ENCODE measurements around the gene SLIT1.

SLIT1 gene

GRCh38 chr10:97200616-97201015, 14.9 kb upstream of the SLIT1 start:
- DNase-seq: no peak

GRCh38 chr10:97199152-97199551, 13.4 kb upstream of the SLIT1 start:
- no peak for DNase-seq

GRCh38 chr10:97197030-97197500, 11.3 kb upstream of the SLIT1 start:
- DNase-seq: no peak

GRCh38 chr10:97196223-97197029, 10.7 kb upstream of the SLIT1 start:
- DNase-seq: peak in 6 of 14 donors; percentile 16 to 57 (median 28)

DNA sequence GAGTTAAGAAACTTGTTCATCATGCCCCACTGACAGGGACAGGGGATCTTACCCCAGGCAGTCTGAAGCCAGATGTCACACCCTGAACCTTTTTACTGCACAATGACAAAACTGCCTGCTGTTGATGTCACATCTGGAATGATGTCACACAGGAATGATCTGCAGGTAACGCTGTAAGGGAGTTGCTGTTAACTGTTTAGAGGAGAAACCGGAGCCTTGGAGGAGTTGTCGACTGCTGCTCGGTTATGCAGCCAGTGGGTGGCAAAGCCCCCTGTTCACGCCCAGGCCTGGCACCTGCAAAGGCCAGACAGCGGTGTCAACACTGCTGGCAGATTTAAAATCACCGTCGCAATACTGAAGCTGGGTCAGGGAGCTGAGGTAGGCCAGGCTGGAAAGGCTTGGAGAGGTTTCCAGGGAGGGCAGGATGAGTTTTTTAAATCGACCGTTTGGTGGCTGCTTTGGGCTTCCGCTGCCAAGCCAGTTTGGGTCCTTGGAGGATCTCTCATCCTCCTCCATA, 10.0 kb upstream of the SLIT1 start:
- DNase-seq: no peak

GRCh38 chr10:97192952-97193435, 7.2 kb upstream of the SLIT1 start:
- no peak for DNase-seq

DNA sequence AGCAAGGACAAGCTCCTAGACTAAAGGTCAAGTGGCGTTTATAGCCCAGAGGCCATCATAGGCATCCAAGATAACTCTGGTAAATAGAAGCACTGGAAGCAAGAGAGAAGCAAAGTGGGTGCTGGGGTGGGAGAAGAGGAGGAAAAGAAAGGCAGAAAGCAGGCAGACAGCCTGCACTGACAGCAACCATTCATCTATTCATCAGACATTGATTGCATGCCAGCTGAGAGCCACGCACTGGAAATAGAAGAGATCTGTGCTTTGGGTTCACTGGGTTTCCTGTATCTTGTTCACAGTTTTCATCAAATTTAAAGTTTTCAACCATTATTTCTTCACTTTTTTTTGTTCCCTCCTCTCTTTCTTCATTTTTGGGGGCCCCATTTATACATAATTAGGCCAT, 4.7 kb upstream of the SLIT1 start:
- DNase-seq: peak in 4 of 14 donors; percentile 7 to 18 (median 12)

DNA sequence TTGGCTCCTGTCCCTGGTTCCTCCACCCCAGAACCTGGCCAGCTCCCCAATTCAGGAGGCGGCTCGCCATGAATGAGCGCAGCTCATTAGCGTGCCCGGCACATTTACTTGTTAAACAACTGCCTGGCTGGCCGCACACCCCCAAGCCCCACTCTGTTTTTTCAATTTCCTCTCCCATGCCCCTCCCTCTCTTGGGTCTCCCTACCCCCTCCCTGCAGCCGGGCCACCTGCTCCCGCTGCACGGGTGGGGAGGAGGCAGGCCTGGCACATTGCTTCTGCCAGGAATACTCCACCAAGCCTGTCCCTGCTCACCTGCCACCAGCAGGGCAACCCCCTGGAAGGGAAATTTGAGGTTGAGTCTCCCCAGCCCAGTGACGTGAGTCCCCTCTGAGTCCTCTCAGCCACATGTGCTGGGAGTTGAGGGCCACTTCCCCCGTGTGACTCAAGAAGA, 2.5 kb upstream of the SLIT1 start:
- peak in 7 of 14 donors; percentile 23 to 60 (median 38) for DNase-seq

- DNase-seq: no peak
Observed at GRCh38 chr10:97186911-97187310, 1.2 kb upstream of the SLIT1 start.

DNA sequence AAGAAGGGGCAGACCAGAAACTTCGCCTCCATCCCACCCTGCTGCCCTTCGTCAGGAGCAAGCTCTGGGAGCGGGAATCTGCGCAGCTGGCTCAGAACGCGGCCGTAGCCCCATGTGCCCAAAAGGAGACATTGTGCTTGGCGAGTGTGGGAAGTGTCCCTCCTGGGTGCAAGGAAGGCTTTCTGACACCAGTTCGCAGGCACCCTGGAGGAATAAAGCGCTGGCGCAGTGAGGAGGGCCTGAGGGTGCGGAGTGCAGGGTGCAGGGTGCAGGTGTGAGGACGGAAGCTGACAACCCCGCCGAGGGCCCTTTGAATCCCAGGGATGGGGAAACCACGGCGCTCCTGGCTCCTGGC, 811 bp downstream of the SLIT1 start:
- DNase-seq: no peak

DNA sequence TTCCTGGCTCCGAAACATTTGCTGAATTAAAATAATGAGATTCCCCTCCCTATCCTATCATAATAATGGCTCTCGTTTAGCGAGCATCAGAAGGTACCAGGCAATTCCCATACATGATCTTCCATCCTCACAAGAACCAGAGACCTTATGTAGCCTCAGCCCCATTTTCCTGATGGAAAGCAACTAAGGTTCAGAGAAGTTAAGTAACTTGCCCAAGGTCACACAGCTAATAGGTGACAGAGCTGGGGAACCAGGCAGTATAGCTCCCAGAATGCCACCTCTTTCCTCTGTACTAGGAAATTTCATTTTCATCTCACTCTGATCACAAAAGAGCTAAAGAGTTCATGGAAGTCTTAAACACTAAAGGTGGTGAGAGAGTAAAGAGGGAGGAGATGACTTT, 2.4 kb downstream of the SLIT1 start:
- no peak for DNase-seq

DNA sequence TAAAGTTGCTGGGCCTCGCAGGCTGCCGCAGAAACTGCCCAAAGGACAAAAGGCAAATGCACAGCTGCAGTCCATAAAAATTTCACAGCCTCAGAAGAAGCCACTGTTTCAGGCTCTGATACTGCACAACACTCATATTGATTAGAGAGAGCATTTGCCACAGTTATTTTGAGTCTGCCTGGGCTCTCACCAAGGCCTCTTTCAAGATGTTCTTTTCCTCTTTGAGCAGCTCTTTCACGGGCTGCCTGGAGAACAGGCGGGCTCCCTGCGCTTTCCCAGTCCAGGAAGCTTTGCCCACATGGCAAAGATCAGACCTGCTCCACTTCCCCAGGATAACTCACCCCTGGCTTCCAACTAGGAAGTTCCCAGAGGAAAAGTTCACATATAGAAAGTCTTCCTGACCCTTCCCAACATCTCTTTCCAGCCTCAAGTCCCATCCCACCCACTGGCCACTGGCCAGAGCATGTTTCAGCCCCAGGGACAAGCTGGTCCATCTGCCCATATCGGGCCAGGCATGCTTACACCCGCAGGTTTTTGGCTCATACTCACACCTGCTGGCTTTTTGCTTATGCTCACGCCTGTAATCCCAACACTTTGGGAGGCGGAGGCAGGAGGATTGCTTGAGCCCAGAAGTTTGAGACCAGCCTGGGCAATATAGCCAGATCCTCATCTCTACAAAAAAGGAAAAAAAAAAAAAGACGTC, 3.3 kb downstream of the SLIT1 start:
- peak in 4 of 14 donors; percentile 8 to 73 (median 10) for DNase-seq

DNA sequence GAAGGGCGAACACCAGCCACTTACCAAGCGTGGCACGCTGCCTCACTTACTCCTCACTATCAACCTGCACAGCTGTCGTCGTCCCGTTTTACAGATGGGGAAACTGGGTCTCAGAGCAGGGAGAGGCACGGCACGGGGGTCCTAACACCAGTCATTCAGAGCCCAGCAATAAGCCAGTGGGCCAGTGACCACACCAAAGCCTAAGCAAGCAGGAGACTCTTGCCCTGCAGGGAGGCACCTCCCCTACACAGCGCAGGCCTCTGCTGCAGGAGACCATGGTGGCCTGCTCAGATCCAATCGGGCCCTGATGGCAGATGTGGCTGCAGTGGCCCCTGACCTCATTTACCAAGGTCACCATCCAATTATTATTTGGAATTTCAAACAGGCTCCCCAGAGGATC, 4.8 kb downstream of the SLIT1 start:
- no peak for DNase-seq

GRCh38 chr10:97180363-97180755, 5.4 kb downstream of the SLIT1 start:
- DNase-seq: no peak

GRCh38 chr10:97179731-97180362, 5.9 kb downstream of the SLIT1 start:
- peak in 7 of 14 donors; percentile 9 to 44 (median 21) for DNase-seq

DNA sequence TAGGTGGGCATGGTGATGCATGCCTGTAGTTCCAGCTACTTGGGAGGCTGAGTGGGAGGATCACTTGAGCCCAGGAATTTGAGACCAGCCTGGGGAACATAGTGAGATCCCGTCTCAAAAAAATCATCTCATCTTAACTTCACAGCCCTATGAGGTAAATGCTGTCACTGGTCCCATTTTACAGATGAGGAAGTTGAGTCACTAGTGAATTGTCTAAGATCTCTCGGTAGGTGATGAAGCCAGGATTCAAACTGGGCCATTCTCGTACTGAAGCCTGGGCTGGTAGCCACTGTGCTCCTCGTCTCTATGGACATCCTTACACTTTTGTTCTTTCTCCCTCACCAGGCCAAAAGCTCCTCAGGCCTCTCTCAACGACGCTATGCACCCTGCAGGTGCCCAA, 6.4 kb downstream of the SLIT1 start:
- DNase-seq: no peak

GRCh38 chr10:97178074-97178473, 7.7 kb downstream of the SLIT1 start:
- DNase-seq: no peak

DNA sequence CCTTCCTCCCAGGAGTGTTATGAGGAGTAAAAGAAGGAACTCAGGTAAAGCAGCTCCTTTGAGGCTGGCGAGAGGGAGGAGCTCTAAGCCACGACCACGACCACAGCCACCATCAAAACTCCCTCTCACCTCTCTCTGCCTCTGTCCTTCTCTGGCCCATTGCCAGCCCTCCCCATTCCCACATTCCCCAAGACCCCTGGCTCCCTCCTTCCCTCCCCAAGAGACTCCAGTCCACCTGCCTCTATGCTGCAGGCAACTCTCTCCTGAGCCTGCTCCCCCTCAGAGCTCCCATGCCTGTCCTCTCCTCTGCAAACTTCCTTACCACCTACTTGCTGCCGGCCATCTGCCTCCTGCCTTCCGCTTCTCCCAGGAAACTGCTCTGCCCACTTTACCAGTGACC, 9.5 kb downstream of the SLIT1 start:
- DNase-seq: no peak

DNA sequence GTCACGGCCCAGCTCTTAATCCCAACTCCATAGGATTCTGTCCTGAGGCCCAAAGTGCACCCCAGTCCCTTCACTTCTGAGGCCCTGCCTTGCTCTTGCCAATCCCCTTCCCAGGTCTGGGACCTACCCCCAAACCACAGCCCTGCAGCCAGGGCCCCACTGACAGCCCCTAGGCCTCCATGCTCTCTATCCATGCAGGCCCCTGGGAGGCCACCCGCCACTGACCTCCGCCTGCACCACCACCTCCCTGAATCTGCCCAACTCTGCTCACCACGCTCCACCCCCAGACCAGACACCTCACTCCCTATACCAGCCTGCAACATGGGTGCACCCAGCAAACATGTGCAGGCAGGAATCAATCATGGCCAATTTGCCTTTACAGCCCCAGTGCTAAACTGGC, 10.2 kb downstream of the SLIT1 start:
- DNase-seq: no peak

GRCh38 chr10:97174941-97175340, 10.8 kb downstream of the SLIT1 start:
- DNase-seq: no peak

DNA sequence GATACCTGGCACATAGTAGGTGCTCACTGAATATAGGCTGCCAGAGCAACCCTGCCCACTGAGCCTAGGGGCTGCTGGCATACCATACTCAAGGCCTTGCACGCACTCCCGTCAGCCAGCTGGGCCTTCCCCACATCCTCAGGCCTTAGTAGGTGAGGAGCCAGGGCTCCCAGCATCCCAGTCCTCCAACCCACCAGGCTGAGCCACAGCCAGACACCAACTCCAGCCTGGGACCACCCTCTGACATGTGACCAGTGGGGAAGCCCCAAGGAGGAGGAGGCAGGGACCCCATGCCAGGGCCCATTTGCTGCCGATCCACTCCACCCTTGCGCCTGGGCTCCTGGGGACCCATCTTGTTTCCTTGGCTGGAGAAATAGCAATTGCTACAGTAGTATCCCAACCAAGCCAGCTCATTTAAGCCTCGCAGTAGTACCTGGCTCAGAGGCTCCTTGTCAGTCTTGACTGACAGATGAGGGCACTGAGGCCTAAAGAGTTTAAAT, 11.4 kb downstream of the SLIT1 start:
- no peak for DNase-seq

DNA sequence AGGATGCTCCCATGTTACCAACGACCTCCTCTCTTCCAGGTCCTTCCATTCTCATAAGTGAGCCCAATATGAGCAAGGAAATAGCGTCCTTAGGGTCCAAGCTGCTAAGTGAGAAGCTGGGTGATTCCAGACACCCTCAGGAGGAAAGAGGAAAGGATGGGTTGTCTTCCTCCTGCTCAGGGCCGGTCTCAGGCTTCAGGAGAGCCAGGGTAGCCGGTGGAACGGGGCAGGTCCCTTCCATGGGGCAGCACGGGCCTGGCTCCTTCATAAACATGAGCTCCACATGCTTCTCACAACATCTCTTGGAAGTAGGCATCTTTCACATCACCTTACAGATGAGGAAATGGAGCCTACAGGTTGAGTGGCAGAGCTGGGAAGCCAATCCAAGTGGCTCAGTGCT, 12.7 kb downstream of the SLIT1 start:
- DNase-seq: no peak

- no peak for DNase-seq
Observed at GRCh38 chr10:97171001-97171400, 14.8 kb downstream of the SLIT1 start.

Measured in C1 segment of cervical spinal cord (tissue), 14 donors.